OCI-LY1 (cell line): ENCODE data around the gene NECTIN3.

Source experiments
- EZH2 ChIP-seq: fragments of 200-600 bp; sonication (generic), shearing (Covaris generic); IDR thresholded peaks from 2 replicates; pipeline ENCODE4 v1.8.0; 2017; ENCODE audit warnings: borderline replicate concordance, mixed run types, mild to moderate bottlenecking, antibody characterized with exemption, low read length, moderate library complexity, mixed read lengths
- TF ChIP-seq, protein P1 (sequence below): fragments of 200-600 bp; sonication (generic), shearing (Covaris generic); IDR thresholded peaks from 2 replicates; pipeline ENCODE4 v1.5.1; 2017; ENCODE audit warnings: mild to moderate bottlenecking, antibody characterized with exemption, low read length, moderate library complexity, mixed read lengths

DNA sequence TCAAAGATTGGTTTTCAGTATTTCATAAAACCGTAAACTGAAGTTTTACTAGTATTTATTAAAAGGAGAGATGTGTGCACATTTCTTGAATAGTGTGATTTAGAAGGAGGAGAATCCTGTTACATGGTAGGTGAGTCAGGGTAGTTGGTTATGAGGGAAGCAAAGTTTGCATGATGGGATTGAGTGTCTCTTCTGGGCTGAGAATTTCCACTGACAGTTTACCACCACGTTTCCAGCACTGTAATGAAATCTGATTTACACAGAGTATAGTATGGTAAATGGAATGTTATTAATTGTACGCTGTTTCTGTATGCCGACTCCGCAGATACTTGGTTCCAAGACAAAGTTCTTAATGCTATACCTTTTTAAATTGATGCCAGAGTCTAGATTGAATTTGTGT, 1.6 kb downstream of the NECTIN3 start:
- TF ChIP-seq, protein P1, sequence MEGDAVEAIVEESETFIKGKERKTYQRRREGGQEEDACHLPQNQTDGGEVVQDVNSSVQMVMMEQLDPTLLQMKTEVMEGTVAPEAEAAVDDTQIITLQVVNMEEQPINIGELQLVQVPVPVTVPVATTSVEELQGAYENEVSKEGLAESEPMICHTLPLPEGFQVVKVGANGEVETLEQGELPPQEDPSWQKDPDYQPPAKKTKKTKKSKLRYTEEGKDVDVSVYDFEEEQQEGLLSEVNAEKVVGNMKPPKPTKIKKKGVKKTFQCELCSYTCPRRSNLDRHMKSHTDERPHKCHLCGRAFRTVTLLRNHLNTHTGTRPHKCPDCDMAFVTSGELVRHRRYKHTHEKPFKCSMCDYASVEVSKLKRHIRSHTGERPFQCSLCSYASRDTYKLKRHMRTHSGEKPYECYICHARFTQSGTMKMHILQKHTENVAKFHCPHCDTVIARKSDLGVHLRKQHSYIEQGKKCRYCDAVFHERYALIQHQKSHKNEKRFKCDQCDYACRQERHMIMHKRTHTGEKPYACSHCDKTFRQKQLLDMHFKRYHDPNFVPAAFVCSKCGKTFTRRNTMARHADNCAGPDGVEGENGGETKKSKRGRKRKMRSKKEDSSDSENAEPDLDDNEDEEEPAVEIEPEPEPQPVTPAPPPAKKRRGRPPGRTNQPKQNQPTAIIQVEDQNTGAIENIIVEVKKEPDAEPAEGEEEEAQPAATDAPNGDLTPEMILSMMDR = no peak
- TF ChIP-seq EZH2 = no peak
